CD4-positive, alpha-beta T cell (primary cell): ENCODE data around the gene DGKB. TPM values are rescaled to one million over a fixed set of nuclear protein-coding genes. Genes with fewer than 3 reads are reported as not detected.

ENCODE experiments used
- ATAC-seq: fragments of 200-7000 bp; cut with Tn5 transposase; one replicate; pipeline ENCODE4 v1.10.0; 2022; ENCODE audit warnings: mild to moderate bottlenecking; ENCODE audit not compliant: poor library complexity
- CTCF ChIA-PET: fragments of 350-600 bp; sonication (Branson Sonifier 250); formaldehyde crosslinking; loops from one replicate; lab custom pipeline; 2021; ENCODE audit warnings: antibody characterized with exemption, inconsistent platforms; lab: Charles Lee
- POLR2A ChIA-PET: fragments of 350-600 bp; sonication (Branson Sonifier 250); formaldehyde crosslinking; loops from one replicate; lab custom pipeline; 2021; ENCODE audit warnings: antibody characterized with exemption, inconsistent platforms; lab: Charles Lee
- DNase-seq, 14 experiments: peaks; one replicate each; pipeline ENCODE4 v3.0.0-alpha.2; 2013 to 2020; ENCODE audit warnings: mixed read lengths in 2 of 14
- H3K27ac ChIP-seq, 2 donors: one replicate each; pipeline versions ENCODE4 v1.5.1 to v1.7.0; 2013; ENCODE audit warnings: low read length in 2 of 2, low read depth in 1 of 2, mild to moderate bottlenecking in 1 of 2
- H3K27me3 ChIP-seq, 2 experiments: 1 replicate in 1 of 2; 2 replicates in 1 of 2; pipeline versions ENCODE4 v1.6.1 to v1.7.0; 2013; ENCODE audit warnings: low read length in 2 of 2, control low read depth in 1 of 2, mild to moderate bottlenecking in 1 of 2, moderate library complexity in 1 of 2; ENCODE audit not compliant: insufficient read depth in 2 of 2, control insufficient read depth in 1 of 2
- H3K36me3 ChIP-seq: one replicate; pipeline ENCODE4 v1.6.1; 2013; ENCODE audit warnings: low read length, control low read depth; ENCODE audit not compliant: insufficient read depth
- H3K4me1 ChIP-seq: one replicate; pipeline ENCODE4 v1.6.1; 2013; ENCODE audit warnings: low read length, control low read depth; ENCODE audit not compliant: insufficient read depth
- H3K4me3 ChIP-seq: one replicate; pipeline ENCODE4 v1.5.1; 2013; ENCODE audit warnings: mild to moderate bottlenecking, low read length, moderate library complexity
- H3K9me3 ChIP-seq, 2 experiments: 1 replicate in 1 of 2; 2 replicates in 1 of 2; pipeline versions ENCODE4 v1.6.1 to v1.7.0; 2013; ENCODE audit warnings: low read length in 2 of 2, mild to moderate bottlenecking in 2 of 2, control low read depth in 1 of 2, moderate library complexity in 1 of 2; ENCODE audit not compliant: control insufficient read depth in 1 of 2, insufficient read depth in 1 of 2
- H3K27ac Mint-ChIP-seq: one replicate; pipeline ENCODE4 v1.8.0; 2020; ENCODE audit warnings: mixed read lengths
- H3K27me3 Mint-ChIP-seq: one replicate; pipeline ENCODE4 v1.8.0; 2021; ENCODE audit warnings: mixed read lengths
- H3K36me3 Mint-ChIP-seq: one replicate; pipeline ENCODE4 v1.8.0; 2021; ENCODE audit warnings: low read depth, mixed read lengths
- H3K4me1 Mint-ChIP-seq: one replicate; pipeline ENCODE4 v1.8.0; 2021; ENCODE audit warnings: low read depth, mixed read lengths
- H3K4me3 Mint-ChIP-seq: one replicate; pipeline ENCODE4 v1.8.0; 2020; ENCODE audit warnings: mild to moderate bottlenecking, mixed read lengths
- H3K9me3 Mint-ChIP-seq: one replicate; pipeline ENCODE4 v1.8.0; 2020; ENCODE audit warnings: mixed read lengths
- CTCF ChIP-seq: fragments of 200-600 bp; IDR thresholded peaks from one replicate; pipeline ENCODE4 v1.8.0; 2022; ENCODE audit warnings: antibody characterized with exemption, mild to moderate bottlenecking
- intact Hi-C, 2 experiments: fragments of 100-400 bp; cut with DNase I in 1 of 2; cut with micrococcal nuclease in 1 of 2; formaldehyde crosslinking; loops; one replicate each; pipeline versions ENCODE4 v1.15.1 to v1.9.0; 2023 to 2025; cut with DNase I, micrococcal nuclease
- polyA plus RNA-seq, 2 donors: library from polyadenylated mRNA; unstranded; fragments of 120-200 nt; gene quantifications; one replicate each; pipeline ENCODE4 v1.2.1, GENCODE V29; 2013
- total RNA-seq, 174 experiments: library from RNA in 2 of 174; stranded (reverse) in 2 of 174; gene quantifications; one replicate each; pipeline ENCODE4 v1.2.3 and lab custom pipeline; 2021 to 2026

DGKB gene
- total RNA-seq (not detected), total RNA-seq (lab: John Stamatoyannopoulos, UW) (0 to 0.27 (median 0) reads per million in 172 experiments)
- polyA plus RNA-seq (2013, experiment 1 of 2) = not detected
- not detected for polyA plus RNA-seq (2013, experiment 2 of 2)

GRCh38 chr7:14902589-14903067 is at the start of gene DGKB:
TSS of gene DGKB (minus strand) at chr7:14902751.
- no peak within 1 kb of the TSS for H3K4me3 ChIP-seq
- CTCF ChIA-PET = no interaction called here
- no peak within 1 kb of the TSS for H3K27ac Mint-ChIP-seq

GRCh38 chr7:14950013-14950412 is 47.5 kb upstream of the DGKB start:
- no peaks in the 10 kb centered on the region for H3K36me3 Mint-ChIP-seq
- H3K27ac Mint-ChIP-seq = no peak overlapping the region
- Histone ChIP-seq H3K27ac (no peak overlapping the region), H3K36me3 (no peaks in the 10 kb centered on the region), H3K4me3 (no peak overlapping the region), H3K27me3 (no peaks in the 10 kb centered on the region), H3K4me1 (no peaks in the 10 kb centered on the region), H3K9me3 (no peaks in the 10 kb centered on the region)
- no peak for TF ChIP-seq CTCF
- DNase-seq (no peak), ATAC-seq (no peak)
- no peaks in the 10 kb centered on the region for H3K4me1 Mint-ChIP-seq
- ChIA-PET CTCF (no interaction called here), POLR2A (no interaction called here)
- H3K4me3 Mint-ChIP-seq = no peak overlapping the region
- intact Hi-C loops = no loop called here
- H3K27me3 Mint-ChIP-seq = no peaks in the 10 kb centered on the region
- H3K9me3 Mint-ChIP-seq = peaks cover 2% of the 10 kb centered on the region

More at GRCh38 chr7:14902589-14903067, at the start of gene DGKB:
- no peaks in the 10 kb centered on the region for H3K4me1 Mint-ChIP-seq
- no peaks in the 10 kb centered on the region for H3K36me3 ChIP-seq
- H3K9me3 Mint-ChIP-seq = peaks cover 12% of the 10 kb centered on the region
- no peaks in the 10 kb centered on the region for H3K36me3 Mint-ChIP-seq
- ATAC-seq (no peak), DNase-seq (no peak)
- no peaks in the 10 kb centered on the region for H3K4me1 ChIP-seq
- no peak for TF ChIP-seq CTCF
- no peaks in the 10 kb centered on the region for H3K27me3 Mint-ChIP-seq
- POLR2A ChIA-PET = no interaction called here
- no peak within 1 kb of the TSS for H3K27ac ChIP-seq
- no peaks in the 10 kb centered on the region for H3K27me3 ChIP-seq
- intact Hi-C loops = no loop called here
- H3K9me3 ChIP-seq = peaks cover 0 to 6% of the 10 kb centered on the region in 2 experiments
- H3K4me3 Mint-ChIP-seq = no peak within 1 kb of the TSS

DNA sequence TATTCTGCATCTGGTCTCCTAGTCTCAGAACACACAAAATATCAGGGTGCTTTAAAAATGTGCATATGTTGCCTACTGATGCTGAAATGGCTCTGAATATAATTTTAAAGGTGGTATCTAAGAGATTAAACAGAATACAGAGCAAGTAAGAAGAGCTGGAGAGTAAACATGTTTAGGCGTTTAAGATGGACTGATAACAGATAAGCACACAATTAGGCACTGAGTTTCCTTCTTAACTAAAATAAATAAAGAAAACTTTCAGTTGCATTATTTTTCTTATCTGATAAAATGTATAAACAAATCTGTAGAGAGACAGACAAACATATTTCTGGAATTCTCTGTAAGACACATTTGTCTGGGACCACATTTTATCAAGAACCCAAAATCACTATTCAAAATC is 35.6 kb upstream of the DGKB start:
- H3K4me1 ChIP-seq = no peaks in the 10 kb centered on the region
- no peak for TF ChIP-seq CTCF
- no peaks in the 10 kb centered on the region for H3K36me3 Mint-ChIP-seq
- no peak overlapping the region for H3K27ac Mint-ChIP-seq
- H3K4me3 ChIP-seq = no peak overlapping the region
- no peaks in the 10 kb centered on the region for H3K36me3 ChIP-seq
- H3K4me1 Mint-ChIP-seq = no peaks in the 10 kb centered on the region
- H3K9me3 Mint-ChIP-seq = peaks cover 7% of the 10 kb centered on the region
- no peak overlapping the region for H3K27ac ChIP-seq
- intact Hi-C loops = no loop called here
- DNase-seq = no peak
- no peak for ATAC-seq
- H3K9me3 ChIP-seq = peaks cover 0 to 7% of the 10 kb centered on the region in 2 experiments
- H3K27me3 ChIP-seq = no peaks in the 10 kb centered on the region
- CTCF ChIA-PET = no interaction called here
- H3K4me3 Mint-ChIP-seq = no peak overlapping the region
- no peaks in the 10 kb centered on the region for H3K27me3 Mint-ChIP-seq
- POLR2A ChIA-PET = no interaction called here
